ENCODE data around the gene TFEB. TPM values are rescaled to one million over a fixed set of nuclear protein-coding genes. Genes with fewer than 3 reads are reported as not detected.
A peak's percentile ranks its signal among the peaks of the same experiment; 100 is the strongest.

TFEB gene
- total RNA-seq, 1 donor from 2014 or later, result 40.3 TPM

GRCh38 chr6:41746107-41746506 lies 10.7 kb upstream of the TFEB start:
- TF ChIP-seq CTCF (IDR thresholded peaks at IDR 0.05), result no peak
- Histone ChIP-seq H3K27ac (peak overlapping the region; percentile 51), H3K36me3 (no peaks in the 10 kb centered on the region), H3K4me3 (peak overlapping the region; percentile 25), H3K27me3 (no peaks in the 10 kb centered on the region), H3K9me3 (no peaks in the 10 kb centered on the region), H3K4me1 (no peaks in the 10 kb centered on the region)
- intact Hi-C loops (cut with DNase I), result no loop called here
- ATAC-seq (no peak), DNase-seq (no peak)

- no peaks in the 10 kb centered on the region for H3K27me3 ChIP-seq
- no peaks in the 10 kb centered on the region for H3K36me3 ChIP-seq
- peak overlapping the region; percentile 14 for H3K4me3 ChIP-seq
- intact Hi-C loops (cut with DNase I), result no loop called here
- H3K4me1 ChIP-seq, result no peaks in the 10 kb centered on the region
- DNase-seq, result no peak
- H3K27ac ChIP-seq, result no peak overlapping the region
- TF ChIP-seq CTCF (IDR thresholded peaks at IDR 0.05), result no peak
- no peaks in the 10 kb centered on the region for H3K9me3 ChIP-seq
- no peak for ATAC-seq
Observed at GRCh38 chr6:41744236-41744787, 8.9 kb upstream of the TFEB start.

GRCh38 chr6:41743406-41744235 lies 8.2 kb upstream of the TFEB start:
- Histone ChIP-seq H3K9me3 (no peaks in the 10 kb centered on the region), H3K4me1 (no peaks in the 10 kb centered on the region), H3K27ac (no peak overlapping the region), H3K27me3 (no peaks in the 10 kb centered on the region), H3K4me3 (peak overlapping the region; percentile 14), H3K36me3 (no peaks in the 10 kb centered on the region)
- DNase-seq (no peak), ATAC-seq (no peak)
- intact Hi-C loops (cut with DNase I), result no loop called here
- no peak for TF ChIP-seq CTCF (IDR thresholded peaks at IDR 0.05)

GRCh38 chr6:41741625-41742490 lies 6.5 kb upstream of the TFEB start:
- ATAC-seq (no peak), DNase-seq (no peak)
- intact Hi-C loops (cut with DNase I), result no loop called here
- Histone ChIP-seq H3K27ac (no peak overlapping the region), H3K9me3 (no peaks in the 10 kb centered on the region), H3K4me1 (no peaks in the 10 kb centered on the region), H3K36me3 (no peaks in the 10 kb centered on the region), H3K27me3 (no peaks in the 10 kb centered on the region), H3K4me3 (no peak overlapping the region)
- no peak for TF ChIP-seq CTCF (IDR thresholded peaks at IDR 0.05)

GRCh38 chr6:41740366-41741162 lies 5.2 kb upstream of the TFEB start:
- H3K27me3 ChIP-seq, result no peaks in the 10 kb centered on the region
- TF ChIP-seq CTCF (IDR thresholded peaks at IDR 0.05), result no peak
- ATAC-seq (no peak), DNase-seq (no peak)
- intact Hi-C loops (cut with DNase I), result no loop called here
- H3K27ac ChIP-seq, result no peak overlapping the region
- no peaks in the 10 kb centered on the region for H3K4me1 ChIP-seq
- no peaks in the 10 kb centered on the region for H3K36me3 ChIP-seq
- H3K9me3 ChIP-seq, result no peaks in the 10 kb centered on the region
- H3K4me3 ChIP-seq, result no peak overlapping the region
